Endometrium (tissue), 2 donors: Measurements from ENCODE around the gene NT5DC1.

Experiments used
- FAIRE-seq: peaks from 2 replicates; lab custom pipeline; 2012; peaks lifted over from hg19 to GRCh38; lab: Jason Lieb, UNC
- donor health status: control.
- donor health status: control.

The NT5DC1 gene

DNA sequence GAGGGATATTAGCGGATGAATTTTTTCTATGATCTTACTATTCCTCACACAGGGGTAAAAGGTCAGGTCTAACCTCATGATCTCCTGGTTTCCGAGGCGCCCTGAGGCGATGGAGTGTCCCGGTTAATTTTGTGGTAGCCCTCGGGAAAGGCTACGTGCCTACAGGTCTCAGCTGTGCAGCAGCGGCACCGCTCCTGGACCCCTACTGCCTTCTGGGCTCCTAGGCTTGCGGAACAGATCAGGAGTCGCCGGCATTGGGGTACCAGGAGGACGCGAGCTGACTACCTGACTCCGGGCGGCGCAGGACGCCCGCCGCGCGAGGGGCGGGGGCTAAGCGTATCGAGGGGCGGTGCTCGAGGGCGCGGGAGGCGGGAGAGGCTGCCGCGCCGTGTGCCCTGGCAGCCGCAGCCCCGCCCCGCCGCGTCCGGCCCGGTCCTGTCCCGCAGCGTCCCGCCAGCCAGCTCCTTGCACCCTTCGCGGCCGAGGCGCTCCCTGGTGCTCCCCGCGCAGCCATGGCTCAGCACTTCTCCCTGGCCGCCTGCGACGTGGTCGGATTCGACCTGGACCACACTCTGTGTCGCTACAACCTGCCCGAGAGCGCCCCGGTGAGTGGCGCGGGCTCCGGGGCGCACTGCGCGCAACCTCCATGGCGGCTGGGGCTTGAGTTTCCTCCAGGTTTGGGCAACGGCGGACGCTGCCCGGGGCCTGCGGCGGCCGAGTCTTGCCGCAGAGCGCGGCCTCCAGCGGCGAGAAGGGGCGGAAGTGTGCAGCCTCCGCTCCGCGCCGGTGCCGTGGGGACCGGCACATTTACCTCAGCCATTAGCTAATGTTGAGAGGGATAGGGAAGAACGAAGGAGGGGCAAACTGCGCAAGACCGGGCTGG lies at the start of gene NT5DC1:
TSS of gene NT5DC1 (plus strand) at position 435 of the 883 bp plus-strand sequence. CDS start at position 513, 78 bp downstream.
- FAIRE-seq, result no peak

GRCh38 chr6:116051244-116051643 lies 49.4 kb upstream of the NT5DC1 start:
- no peak for FAIRE-seq

DNA sequence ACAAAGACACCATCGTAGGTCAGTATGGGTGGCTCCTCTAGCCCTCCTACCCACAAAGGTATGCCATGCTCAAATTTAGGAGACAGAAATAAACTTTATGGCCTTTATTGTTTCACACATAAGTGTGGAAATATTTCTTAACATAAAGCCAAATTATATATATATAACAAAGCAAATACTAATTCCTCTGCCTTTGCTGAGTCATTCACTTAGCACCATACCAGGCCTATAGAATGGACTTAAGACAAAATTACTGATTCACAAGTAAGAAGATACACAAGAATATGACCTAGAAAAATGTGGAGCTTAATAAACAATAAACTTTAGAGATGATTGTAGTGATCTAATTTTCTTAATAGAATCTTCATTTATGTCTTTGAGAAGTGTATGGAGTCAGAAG lies 45.1 kb upstream of the NT5DC1 start:
- no peak for FAIRE-seq

GRCh38 chr6:116057766-116058165 lies 42.9 kb upstream of the NT5DC1 start:
- FAIRE-seq, result no peak

DNA sequence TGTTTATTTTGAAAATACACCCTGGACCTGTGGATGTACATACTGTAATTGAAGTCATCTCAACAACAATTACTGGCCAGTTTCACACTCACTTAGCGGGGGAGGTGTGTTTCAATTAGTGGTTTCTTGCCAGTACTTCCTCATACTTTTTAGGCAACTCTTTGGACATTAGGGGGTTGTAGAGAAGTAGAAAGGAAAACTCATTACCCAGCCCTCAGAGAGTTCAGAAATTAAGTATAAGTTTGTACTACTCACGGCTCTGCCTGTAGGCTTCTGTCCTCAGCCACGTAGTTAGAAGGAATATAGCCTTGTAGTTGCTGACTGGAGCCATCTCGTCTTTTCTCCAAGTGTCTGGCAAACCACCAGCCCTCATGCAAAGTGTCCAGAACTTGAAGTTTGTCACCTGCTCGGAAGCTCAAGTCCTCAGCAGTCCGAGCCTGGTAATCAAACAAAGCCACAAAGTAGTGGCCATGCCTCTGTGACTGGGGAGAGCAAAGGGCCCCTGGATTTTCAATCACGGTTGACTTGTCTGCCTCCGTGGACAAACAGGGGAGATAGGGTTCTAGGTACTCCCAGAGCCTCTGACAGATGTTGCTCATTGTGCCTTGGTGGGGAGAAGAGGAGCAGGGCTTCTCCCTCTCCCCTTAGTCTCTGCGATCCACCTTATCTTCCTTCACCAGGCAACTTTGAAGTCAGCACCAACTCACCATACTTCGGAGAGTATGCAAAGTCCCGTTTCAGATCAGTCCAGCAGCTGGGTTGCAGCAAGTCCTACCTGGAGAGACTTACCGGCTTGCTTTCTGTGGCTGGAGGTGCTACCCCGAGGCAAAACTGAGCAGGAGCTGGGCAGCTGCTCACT lies 40.7 kb upstream of the NT5DC1 start:
- no peak for FAIRE-seq

DNA sequence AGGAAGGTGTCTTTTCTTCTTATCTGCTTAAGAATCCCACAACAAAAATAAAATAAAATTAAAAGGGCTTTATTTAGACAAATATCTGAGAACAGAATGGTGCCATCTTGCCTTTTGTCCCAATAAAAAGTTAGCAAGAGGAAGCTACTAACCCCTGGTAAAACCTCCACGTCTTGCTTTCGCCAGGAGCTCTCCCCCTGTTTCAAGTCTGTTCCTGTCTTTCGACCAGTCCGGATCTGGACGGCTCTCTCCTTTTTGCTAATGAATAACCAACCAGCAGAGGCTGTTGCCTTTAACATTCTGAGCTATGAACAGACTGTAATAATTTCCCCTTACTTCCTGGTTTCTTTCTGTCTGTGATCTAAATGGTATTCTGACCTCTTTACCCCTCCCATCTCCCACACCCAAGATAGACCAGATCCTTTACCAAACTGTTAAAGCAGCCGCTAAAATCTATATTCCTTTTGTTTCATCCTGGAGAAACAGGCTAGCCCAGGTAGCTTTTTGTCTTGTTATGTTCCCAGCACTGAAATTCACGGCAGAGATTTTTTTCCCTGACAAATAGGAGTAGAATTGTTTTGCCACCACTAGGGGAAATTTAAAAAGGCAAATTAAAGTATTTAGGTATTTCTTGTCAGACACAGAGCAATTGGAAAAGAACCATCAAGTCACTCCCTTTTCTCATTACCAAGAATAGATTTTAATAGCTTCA lies 39.9 kb upstream of the NT5DC1 start, which contains the start of gene FRK:
TSS of gene FRK (minus strand) at position 320 of the 712 bp plus-strand sequence. CDS start 580 bp downstream, outside the sequence.
- FAIRE-seq, result no peak

DNA sequence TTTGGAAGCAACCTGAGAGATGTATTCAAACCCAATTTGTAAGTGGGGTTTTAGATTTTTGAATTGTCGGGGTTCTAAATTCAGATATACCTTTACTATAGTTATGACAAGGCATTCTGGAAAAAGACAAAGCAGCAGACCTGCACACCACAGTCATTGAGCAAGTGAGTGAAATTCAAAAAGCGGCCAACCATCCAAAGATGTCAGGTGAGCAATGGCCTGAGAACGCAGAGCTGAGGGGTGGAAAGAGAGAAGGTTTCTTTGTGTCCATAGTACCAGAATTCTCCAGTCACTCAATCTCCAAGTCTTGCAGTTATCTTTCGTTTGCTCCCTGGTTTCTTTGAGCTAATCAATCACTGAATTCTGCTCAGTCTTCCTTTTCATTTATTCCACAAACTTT lies 38.2 kb upstream of the NT5DC1 start:
- no peak for FAIRE-seq

DNA sequence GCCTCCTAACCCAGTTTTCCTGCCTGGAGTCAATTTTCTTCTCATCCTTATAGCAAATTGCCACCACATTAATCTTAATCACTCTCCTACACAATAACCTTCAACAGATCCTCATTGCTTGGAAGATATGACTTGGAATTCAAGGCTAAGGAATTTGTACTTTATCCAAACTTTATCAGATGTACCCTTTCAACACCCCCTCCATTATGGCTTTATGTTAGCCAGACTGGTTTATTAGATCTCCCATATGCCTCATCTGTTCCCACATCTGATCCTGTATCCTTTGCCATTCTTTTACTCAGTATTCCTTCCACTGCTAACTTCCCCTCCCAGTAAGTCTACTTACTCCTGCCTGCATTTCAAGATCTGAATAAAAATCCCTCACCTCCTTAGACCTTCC lies 36.0 kb upstream of the NT5DC1 start:
- no peak for FAIRE-seq

GRCh38 chr6:116066789-116067188 lies 33.9 kb upstream of the NT5DC1 start:
- FAIRE-seq, result no peak

- no peak for FAIRE-seq
Measured at GRCh38 chr6:116070101-116070500, 30.6 kb upstream of the NT5DC1 start.

- FAIRE-seq, result no peak
Measured at GRCh38 chr6:116070616-116071389, 29.9 kb upstream of the NT5DC1 start.

GRCh38 chr6:116072368-116072767 lies 28.3 kb upstream of the NT5DC1 start:
- no peak for FAIRE-seq

DNA sequence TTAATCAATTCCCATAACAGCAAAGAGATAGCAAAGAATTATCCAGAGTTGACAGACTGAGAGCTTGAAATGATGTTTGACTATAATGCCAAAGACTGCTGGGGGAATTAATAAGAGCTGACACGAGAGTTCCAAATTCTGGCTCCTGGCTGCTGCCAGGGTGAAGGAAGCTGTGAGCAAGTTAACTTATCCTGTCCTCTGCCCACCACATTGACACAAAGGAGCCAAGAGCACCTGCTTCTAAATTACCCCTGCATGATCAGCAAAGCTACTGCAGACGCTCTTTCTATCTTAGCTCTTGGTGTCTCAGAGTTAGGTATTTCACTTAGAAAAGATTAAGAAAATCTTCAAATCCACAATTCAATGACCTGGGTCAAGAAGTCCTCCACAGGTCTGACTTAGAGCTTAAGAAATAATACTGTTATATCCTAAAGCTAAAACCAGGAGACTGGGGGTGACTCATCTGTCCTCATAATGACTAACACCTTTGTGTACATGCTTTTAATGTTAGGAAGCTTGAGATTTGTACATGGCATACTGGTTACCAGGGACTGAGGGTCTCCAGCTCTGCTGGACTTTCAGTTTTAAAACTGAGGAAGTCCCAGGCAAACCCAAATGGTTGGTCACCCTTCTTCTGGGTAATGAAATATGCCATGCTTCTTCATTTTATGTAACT lies 26.8 kb upstream of the NT5DC1 start:
- no peak for FAIRE-seq

DNA sequence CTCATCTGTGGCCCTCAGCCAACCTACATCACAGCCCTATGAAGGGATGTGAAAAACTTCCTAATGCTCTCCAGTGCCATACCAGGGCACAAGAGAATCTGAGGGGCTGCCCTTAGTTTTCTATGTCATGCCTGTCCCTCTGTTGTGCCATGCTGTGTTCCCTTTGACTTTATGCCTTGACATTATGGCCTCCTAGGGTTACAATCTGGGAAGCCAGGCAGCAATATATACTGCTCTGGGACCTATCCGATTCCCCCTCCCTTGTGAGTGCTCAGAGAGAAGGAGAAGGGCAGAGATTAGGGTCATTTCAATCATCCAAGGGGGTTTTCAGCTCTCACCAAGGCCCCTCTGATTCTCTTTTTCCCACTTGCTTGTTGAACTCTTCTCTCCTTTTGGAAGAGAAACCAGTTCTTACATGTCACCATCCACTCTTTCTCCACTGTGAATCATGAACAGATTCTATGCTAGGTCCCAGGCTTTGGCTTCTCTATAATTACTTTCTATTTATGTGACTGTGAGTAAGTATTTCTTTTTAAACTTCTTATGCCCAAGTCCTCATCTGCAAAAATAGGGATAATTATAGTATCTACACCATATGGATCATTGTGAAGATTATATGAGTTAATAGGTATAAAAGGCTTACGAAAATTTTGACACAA lies 25.8 kb upstream of the NT5DC1 start:
- FAIRE-seq, result no peak

- no peak for FAIRE-seq
Measured at GRCh38 chr6:116078522-116078921, 22.1 kb upstream of the NT5DC1 start.

DNA sequence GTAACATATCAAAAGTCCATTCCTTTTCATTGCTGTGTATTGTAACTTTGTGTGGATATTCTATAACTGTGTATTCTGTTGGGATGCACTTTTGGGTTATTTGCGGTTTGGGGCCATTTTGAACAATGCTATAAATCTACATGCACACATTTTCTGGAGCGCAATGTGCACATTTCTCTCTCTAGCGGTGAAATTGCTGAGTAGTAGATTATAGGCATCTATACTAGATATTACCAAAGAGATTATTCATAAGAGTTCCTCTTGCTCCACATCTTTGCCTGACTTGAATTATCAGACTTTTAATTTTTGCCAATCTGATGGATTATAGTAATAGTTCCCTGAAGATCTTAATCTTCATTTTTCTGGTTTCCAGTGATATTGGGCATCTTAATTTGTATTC lies 21.7 kb upstream of the NT5DC1 start:
- FAIRE-seq, result no peak

DNA sequence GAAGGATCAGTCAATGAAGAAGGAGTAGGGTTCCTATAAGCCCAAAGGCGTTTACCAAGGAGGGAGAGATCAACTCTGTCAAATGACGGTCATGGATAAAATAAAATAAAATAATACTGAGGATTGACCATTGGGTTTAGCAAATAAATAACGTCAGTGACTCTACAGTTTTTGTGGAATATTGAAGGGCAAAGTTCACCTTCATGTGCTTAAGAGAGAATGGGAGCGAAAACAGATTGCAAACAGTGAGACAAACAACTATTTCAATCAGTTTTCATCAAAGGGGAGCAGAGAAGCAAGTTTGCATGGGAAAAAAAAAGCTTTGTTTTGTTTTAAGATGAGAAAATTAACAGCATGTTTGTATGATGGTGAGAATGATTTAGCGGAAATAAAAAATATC lies 17.6 kb upstream of the NT5DC1 start:
- FAIRE-seq, result no peak

GRCh38 chr6:116084284-116084683 lies 16.4 kb upstream of the NT5DC1 start:
- no peak for FAIRE-seq

GRCh38 chr6:116087437-116088027 lies 13.1 kb upstream of the NT5DC1 start:
- FAIRE-seq, result no peak

DNA sequence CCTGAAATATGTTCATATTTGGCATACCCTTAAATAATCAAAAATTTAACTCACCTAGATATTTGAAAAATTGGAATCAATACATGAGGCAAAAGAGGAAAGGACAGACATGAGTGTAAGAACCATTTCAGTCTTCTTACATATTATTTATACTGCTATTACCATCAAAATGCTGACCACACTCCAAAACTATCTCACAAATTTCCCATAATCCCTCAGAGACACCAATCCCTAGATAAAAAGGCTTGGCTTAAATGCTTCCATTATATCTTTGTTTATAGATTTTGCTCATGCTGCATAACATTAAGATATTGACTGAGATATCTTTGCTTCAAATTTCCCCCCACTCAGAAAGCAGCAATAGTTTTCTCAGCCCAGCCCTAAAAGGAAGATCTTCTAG lies 11.7 kb upstream of the NT5DC1 start:
- FAIRE-seq, result no peak
